Left kidney (tissue), 2 donors: ENCODE measurements around the gene MINK1. TPM values are rescaled to one million over a fixed set of nuclear protein-coding genes. Genes with fewer than 3 reads are reported as not detected.
A peak's percentile ranks its signal among the peaks of the same experiment; 100 is the strongest.
"Not testable (repeated sequence)": the region's sequence is repeated elsewhere in the genome, so short reads cannot be mapped to it uniquely, and the experiment has no call there.

Experiments
- DNase-seq: peaks from one replicate; pipeline ENCODE4 v3.0.0-alpha.2; 2013
- polyA plus RNA-seq: library from polyadenylated mRNA; unstranded; fragments of 120-200 nt; gene quantifications from one replicate; pipeline ENCODE4 v1.2.1, GENCODE V29; 2013; ENCODE audit not compliant: insufficient read length

MINK1 gene
- polyA plus RNA-seq, 1 donor, result 69.7 TPM

DNA sequence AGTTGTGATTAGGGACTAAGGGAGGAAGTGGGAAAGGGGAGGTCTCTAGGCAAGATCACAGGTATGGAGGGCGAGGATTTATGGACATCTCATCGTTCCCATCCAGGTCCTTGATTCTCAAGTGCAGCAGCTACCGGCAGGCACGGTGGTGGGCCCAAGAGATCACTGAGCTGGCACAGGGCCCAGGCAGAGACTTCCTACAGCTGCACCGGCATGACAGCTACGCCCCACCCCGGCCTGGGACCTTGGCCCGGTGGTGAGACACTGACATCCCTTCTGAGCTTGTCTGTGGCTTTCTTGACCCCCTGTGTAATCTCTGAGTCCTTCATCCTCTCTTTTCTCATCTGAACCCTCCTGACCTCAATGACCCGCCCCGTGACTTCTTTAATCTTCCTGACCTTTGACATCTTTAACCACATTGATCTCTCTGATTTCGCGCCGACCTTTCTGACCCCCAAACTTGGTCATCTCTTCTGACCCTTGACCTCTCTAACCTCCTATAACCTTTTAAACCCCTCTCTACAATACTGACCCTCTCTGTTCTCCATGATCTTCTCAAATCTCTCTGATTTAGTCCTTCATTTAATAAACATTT, 22.3 kb upstream of the MINK1 start:
- no peak for DNase-seq

DNA sequence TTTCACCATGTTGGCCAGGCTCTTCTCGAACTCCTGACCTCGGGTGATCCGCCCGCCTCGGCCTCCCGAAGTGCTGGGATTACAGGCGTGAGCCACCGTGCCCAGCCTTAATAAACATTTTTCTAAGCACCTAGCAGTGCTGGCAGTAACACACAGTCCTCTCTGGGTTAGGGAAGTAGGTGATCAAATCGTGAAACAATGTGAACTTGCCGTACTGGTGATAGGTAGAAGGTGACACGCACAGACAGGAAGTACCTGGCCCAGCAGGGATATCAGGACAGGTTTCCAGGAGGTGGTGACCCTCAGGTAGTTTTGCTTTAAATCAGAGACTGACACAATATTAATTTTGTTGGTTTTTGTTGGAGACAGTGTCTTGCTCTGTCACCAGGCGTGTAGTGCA, 21.7 kb upstream of the MINK1 start:
- no peak for DNase-seq

DNA sequence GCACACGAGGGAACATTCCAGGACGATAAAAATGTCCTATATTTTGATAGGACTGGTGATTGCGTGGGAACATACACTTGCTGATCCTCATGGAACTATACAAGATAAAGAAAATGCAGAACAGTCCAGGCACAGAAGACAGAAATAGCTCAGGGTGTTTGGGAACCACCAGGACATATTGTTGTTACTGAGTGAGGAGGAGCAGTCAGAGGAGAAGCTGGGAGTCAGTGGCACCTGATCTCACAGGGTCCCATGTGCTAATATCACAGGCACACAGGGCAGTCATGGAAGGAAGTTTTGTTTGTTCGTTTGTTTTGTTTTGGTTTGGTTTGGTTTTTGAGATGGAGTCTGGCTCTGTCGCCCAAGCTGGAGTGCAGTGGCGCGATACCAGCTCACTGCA, 20.4 kb upstream of the MINK1 start:
- no peak for DNase-seq

DNA sequence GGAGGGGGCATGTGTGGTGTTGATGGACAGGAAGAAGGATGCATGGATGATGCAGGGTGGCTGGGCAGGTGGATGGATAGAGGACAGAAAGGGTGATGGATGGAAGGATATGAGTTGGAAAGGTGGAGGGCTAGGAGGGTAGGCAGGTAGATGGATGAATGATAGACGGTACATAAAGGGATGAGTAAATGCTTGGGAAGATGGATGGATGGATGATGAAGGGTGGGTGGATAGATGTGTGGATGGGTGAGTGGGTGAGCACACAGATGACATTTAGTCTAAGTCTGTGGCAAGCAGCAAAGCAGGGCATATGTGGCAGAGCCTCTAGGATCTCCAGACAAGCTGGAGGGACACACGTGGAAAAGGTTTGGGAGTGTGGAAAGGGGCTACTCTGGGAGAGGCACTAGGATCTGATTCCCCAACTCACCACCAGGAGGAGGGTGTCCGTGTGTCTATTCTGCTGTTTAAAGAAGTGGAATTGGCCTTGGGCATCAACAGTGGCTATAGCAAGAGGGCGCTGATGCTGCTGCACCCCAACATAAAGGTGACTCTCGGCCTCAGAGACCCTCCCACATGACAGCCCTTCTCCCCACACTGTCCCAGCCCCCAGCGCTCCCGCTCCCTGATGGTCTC, 18.0 kb upstream of the MINK1 start:
- DNase-seq, result no peak

DNA sequence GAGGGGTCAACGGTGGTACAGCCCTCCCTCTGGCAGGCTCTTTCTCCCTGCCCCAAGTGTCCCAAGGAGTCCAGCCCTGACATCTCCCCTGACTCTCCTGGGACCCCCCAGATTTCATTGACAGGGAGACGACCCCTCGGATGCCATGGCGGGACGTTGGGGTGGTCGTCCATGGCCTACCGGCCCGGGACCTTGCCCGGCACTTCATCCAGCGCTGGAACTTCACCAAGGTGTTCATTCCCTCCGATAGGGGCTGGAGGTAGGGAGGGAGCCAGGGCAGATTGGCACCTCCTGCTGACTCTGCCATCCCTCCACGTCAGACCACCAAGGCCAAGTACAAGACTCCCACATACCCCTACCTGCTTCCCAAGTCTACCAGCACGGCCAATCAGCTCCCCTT, 16.3 kb upstream of the MINK1 start:
- DNase-seq, result no peak

DNA sequence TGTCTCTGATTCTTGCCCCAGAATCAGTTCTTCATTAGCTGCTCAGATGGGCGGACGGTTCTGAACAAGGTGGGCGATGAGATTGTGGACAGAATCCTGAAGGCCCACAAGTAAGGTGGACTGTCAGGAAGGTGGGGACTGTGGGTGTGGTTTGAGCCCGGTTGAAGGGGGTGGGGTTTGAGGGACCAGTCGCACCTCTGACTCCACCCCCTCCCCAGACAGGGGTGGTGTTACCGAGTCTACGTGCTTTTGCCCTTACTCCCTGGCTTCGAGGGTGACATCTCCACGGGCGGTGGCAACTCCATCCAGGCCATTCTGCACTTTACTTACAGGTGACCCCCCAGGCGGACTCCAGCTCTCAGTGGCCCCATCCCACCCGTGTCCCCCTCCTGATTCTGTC, 14.9 kb upstream of the MINK1 start:
- no peak for DNase-seq

DNA sequence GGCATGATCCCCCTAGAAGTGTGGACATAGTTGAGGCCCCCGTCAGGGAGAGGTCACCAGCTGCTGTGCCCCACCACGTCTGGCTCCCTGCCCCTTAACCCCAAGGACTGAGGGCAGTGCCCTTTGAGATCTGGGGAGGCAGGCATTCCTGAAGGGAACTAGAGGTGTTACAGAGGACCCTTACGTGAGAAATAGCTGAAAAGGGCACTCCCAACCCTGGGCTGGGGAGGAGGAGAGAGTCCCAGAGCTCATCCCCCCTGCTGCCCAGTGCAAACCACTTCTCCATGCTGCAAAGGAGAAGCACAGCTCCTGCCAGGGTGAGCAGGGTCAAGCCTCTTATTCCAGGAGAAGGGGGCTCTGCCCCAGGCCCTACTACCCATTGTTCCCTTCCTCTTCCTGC, 10.3 kb upstream of the MINK1 start:
- DNase-seq, result no peak

DNA sequence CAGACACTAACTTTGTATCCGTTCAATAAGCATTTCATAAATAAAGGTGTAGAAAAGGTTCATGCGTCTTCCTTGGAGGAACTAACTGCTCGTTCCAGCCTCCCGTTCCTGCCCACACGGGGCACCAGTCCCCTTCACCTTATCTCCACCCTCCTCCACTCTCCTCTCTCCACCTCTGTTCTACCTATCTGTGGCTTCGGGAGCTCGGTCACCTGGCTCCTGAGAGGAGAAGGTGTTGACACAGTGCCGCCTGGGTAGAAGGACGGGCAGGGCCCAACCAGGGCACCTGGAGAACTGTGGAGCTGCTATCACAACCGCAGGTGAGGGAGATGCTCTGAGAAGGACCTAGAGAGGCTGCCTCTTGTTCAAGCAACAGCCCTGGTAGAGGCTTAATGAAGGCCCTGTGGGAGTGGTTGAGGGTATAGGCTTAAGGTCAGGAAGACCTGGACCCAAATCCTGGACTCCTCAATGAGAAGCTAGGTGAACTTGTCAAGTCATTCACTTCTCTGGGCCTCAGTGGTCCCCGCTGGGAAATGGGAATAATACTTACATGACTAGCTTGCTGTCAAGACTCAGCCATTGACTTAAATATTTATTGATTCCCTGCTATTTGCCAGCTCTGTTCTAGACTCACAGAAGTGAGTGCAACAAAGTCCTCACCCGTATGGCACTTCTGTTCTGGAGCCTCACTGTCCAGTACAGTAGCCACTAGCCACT, 9.6 kb upstream of the MINK1 start:
- no peak for DNase-seq

DNA sequence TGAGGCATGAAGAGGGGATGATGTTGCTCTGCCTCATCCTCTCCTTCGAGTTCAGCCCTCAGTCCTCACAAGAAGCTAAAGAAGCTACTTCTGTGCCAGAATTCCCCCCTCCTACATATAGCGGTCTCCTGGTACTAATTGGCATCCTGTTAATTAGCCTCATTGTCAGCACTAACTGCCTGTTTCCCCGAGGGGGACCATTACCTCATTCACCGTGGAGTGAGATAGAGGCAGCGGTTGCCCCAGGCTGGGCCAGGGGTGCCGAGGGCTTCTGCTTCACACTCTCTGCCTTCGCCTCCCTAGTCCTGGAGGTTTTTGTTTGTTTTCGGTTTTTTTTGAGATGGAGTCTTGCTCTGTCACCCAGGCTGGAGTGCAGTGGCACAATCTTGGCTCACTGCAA, 5.7 kb upstream of the MINK1 start:
- DNase-seq, result no peak

DNA sequence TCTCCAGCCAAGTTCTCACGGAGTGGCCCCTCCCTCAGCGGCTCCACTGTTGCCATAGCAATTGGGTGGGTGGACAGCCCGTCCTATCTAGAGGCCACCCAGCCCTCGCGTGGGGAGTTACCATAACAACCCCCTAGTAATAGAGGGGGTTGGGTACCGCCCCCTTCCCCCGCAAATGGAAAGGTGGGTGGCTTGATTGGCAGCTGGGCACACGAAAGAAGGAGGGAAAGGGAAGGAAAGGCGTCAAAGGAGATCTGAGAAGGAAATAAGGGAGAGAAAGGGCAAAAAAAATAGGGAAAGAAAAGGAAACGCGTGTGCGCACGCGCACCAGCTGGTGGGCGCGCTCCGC, 337 bp upstream of the MINK1 start:
- DNase-seq, result not testable (repeated sequence)

DNA sequence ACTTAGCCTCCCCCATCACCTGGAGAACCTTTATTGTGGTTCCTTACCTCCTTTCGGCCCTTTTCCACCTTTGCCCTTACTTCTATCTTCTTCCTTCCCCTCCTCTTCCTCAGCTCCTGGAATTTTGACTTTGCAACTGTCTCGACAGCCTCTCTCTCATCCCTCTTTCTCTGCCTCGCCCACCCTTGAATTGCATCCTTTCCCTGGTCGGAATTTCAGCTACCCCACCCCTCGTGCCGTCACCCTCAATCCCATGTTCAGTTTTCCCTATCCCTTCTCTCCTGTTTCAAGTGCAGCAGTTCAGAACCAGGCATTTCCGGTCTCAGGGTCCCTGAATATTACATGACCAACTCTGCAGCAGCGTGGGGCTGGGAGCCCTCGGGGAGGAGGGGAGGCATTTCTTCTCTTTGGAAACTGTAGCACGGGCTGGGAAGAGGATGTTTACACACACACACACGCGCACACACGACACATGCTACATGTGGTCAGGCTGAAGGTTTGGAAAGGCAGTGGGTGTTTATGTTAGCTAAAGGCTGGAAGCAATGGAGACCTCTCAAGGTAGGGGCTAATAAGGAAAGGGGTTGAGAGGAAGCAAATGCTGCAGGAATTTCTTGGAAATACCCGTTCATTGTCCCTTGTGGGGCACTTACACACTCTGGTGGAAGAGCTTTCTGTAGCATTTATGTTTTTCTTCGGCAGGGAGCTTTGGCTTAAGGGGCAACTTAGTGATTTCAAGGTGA, 971 bp downstream of the MINK1 start:
- DNase-seq, result peak; percentile 69

DNA sequence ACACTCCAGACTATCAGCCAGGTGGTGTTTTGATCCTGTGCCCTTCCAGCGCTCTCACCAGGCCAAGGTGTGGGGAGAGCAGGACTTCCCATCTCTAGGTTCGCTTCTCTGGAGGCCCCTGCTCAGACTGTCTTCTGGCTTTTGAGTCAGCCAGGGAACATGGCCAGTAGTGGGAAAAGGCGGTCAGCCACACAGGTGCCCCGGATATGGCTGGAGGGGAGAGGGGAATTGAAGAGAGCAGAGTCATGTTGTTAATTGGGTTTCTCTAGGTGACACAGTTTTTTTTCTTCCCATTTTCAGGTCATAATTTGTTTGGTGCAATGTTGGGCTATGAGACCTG, 1.5 kb downstream of the MINK1 start:
- no peak for DNase-seq

DNA sequence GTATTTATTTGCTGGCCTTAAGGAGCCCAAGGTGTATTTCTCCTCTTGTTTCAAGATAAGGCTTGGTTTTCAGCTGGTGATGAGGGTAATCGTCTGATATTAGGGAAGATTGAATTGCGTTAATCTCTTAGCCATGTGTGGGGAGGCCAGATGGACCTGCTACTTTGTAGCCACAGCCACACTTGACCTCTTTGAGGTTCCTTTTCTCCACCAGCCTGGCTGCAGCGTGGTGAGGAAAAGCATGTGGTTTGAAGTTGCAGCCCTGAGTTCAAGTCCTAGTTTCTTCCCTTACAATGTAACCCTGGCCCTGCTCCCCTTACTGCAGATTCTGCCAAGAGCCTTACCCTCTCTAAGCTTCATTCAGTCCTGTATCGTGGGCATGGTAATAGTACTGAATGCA, 3.1 kb downstream of the MINK1 start:
- DNase-seq, result no peak

DNA sequence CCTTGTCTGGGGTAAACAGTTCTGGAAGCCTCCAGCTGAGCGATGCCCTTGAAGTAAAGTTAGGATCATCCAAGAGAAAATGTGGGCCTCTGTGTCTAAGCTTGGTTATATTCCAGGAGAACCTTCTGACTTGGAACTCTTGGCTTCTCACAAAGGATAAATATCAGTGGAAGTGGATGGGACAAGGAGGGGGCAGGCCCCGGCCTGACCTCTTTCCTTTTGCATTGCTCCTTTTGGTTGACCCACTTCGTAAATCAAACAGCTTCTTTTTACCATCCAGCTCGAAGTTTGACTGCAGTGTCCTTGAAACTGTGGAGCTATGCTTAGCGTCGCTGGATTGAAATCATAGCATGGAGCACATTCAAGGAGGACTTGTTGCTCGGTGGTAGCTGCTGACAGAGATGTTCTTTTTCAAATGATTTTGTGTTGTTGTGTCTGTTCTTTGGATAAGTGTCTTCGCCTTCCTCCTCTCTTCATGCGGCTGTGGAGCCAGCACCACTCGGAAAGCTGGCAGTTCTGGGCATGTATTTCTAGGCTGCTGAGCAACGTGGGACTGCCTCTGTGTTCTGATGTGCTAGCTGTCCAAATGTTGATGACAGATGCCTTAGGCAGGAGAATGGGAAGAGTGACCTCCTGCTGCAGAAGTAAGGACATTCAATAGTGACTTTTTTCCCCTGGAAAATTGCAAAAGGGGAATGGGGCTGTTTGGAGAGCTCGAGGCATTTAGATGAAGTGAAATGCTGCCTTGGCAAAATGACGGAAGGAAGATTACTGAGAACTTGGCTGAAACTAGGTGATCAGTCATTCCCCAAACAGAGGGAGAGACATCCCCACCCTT, 4.5 kb downstream of the MINK1 start:
- no peak for DNase-seq

DNA sequence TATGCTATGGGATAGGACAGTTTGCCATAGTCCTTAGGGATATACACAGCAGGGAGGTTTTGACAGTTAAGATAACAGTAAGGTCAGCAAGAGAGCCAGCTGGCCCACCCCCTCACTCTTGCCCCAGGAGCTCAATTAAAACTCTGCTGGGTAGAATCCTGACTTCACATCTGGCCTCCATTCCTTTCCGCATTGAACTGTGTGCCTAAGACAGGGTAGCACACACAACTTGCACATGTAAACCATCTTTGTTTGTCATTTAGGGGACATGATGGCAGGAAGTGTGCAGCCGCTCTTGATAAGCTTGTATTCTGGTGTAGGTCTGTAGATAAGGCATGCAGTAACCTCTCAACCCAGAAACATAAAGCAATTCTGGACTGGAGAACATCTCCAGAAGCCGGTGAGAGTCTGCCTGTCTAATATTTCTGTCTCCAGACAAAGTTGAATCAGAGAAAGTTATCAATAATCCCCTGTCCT, 5.2 kb downstream of the MINK1 start:
- no peak for DNase-seq

DNA sequence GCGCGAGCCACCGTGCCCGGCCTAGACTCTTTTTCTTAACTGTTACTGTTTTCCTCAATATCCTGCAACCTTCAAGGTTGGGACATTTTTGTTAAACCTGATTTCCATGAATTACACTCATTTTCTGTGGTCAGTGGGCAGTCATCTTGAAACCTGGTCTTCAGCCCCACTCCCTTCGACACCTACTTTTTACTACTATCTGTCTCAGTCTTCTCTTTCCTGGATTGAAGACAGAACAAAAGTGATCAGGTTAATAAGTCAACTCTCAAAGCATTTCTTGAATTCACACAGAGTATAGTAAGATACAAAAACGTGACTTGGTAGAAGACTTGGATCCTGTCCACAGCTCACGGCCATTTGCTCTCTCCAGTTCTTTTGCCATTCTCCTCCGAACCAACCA, 6.1 kb downstream of the MINK1 start:
- DNase-seq, result no peak

DNA sequence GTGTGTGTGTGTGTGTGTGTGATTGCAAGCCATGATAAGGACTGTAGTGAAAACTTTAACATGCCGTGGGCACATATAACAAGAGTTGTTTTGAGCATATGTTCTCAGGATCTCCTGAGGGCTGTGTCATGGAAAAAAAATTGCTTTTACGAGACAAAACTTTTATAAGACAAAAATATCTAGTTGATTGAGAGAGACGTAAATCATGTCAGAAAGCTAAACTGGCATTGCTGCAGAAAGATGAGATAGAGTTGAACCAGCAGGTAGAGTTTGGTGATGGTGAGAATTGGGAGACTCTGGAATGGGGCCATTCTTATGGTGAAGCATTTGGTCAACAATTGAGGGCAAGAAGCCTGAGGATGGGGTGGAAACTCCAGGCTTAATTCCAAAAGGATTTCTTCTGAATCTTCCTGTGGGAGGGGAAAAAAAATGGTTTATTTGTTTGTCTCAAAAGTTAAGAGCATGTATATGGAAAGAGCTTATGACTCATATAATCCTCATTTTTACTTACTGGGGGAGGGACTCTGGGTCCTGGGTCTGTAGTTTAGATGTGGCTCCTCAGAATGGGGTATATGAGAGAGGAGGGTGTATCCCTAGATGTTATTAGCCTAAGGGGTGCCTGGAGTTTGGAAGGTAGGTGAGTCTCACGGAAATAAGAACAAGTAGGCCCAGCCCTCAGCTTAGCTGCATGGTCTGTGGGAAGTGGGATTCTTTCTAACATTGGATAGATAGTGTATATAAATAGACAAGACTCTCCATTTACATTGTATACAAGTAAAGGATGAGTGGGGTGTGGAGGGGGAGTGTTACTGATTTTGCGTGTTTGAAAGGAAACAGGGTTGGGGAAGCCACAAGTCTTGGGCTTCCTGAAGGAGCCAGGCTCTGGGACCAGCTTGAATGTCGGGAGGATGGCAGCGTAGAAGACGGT, 7.1 kb downstream of the MINK1 start:
- no peak for DNase-seq

DNA sequence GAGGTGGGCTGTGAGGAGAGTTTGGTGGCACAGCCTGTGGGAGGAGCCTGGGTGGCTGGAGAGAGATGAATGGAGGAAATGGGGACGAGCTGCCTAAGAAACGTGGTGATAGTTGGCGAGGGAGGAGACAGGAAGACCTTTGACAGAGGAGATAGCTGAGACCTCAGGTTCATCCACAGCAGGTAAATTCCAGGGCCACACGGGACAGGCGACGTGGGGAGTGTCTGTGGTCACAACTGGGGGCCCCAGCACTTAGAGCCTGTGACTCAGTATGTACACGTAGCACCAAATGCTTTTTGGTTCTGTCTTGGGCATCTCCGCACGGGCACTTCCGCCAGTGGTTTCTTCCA, 7.7 kb downstream of the MINK1 start:
- no peak for DNase-seq

DNA sequence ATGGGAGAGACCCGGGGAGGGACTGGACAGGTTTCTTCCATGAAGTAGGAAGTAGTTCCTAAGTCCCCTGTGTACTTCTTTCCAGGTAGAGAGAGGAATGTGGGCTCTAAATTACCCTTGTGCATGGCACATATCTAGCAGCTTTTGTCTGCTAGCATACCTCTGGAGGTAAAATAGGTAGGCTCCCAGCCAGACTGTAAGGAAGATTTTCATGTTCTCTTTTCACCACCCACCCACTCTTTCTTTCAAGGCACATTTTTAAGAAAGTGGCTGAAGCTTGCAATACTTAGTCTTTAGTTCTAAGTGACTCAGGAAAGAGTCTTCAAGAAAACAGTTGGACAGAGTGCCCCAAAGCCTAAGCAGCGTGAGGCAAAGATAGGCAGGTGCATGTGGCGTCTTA, 9.2 kb downstream of the MINK1 start:
- DNase-seq, result no peak

DNA sequence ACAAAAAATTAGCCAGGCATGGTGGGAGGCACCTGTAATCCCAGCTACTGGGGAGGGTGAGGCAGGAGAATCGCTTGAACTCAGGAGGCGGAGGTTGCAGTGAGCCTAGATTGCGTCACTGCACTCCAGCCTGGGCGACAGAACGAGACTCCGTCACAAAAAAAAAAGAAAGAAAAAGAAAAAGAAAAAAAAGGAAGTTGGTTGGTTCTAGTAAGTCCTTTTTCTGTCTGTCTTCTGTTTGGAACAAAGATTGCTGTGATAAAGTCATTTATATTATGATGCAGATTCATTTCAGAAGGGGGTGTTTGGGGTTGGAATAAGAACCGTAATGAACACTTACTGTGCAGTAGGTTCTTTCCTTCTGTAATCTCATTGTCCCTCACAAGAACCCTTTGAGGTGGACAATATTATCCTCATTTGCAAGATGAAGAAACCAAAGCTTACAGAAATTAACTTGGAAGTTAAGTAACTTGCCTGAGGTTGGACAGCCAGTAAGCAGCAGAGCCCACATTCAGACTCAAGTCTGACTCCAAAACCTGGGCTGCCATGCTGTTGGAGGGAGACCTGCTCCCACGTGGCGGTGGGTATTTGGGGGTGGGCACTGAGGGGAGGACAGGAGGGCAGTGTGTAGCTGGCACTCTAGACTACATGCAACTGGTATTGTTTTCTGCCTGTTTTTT, 10.3 kb downstream of the MINK1 start:
- DNase-seq, result no peak

DNA sequence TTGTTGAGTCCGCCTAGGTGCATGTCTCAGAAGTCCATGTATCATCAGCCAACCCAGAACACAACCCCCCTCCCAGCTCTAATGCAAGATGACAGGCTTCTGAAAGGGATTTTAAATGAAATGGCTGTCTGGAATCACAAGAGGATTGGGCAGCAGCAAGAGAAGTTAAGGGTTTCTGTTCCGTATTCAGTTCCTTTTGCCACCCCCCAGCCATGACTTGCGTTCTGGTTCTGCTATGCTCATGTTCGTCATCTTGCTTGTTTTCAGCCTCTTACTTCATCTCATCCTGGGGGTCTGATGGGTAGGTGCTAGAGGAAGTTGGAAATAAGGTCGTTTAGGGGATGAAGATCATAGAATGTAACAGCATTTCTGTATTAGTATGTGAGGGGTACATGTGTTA, 12.0 kb downstream of the MINK1 start:
- no peak for DNase-seq
